Astrocyte (in vitro differentiated cells and primary cell): ENCODE data around the gene NEIL3. TPM values are rescaled to one million over a fixed set of nuclear protein-coding genes. Genes with fewer than 3 reads are reported as not detected.

ENCODE experiments used
- DNase-seq: peaks from one replicate; pipeline ENCODE4 v3.0.0-alpha.2; 2010; ENCODE audit warnings: low read depth
- FAIRE-seq: peaks from 2 replicates; lab custom pipeline; 2011; peaks lifted over from hg19 to GRCh38; lab: Jason Lieb, UNC
- H2AFZ ChIP-seq: 2 replicates; pipeline ENCODE4 v1.6.0; 2012; ENCODE audit warnings: low read depth, low read length, inconsistent platforms
- H3K27ac ChIP-seq: 2 replicates; pipeline ENCODE4 v1.5.1; 2011; ENCODE audit warnings: low read depth, low read length, inconsistent platforms
- H3K27me3 ChIP-seq: 2 replicates; pipeline ENCODE4 v1.6.0; 2011; ENCODE audit warnings: low read length, inconsistent platforms; ENCODE audit not compliant: insufficient read depth
- H3K36me3 ChIP-seq: 2 replicates; pipeline ENCODE4 v1.5.1; 2011; ENCODE audit warnings: low read length, inconsistent platforms; ENCODE audit not compliant: insufficient read depth
- H3K4me1 ChIP-seq: 2 replicates; pipeline ENCODE4 v1.5.1; 2011; ENCODE audit warnings: low read length, inconsistent platforms; ENCODE audit not compliant: insufficient read depth
- H3K4me2 ChIP-seq: 2 replicates; pipeline ENCODE4 v1.6.0; 2012; ENCODE audit warnings: low read length, inconsistent platforms
- H3K4me3 ChIP-seq: 2 replicates; pipeline ENCODE4 v1.5.1; 2011; ENCODE audit warnings: low read depth, mild to moderate bottlenecking, low read length, inconsistent platforms; ENCODE audit not compliant: insufficient read depth
- H3K79me2 ChIP-seq: 2 replicates; pipeline ENCODE4 v1.6.0; 2012; ENCODE audit warnings: mild to moderate bottlenecking, low read length, inconsistent platforms; ENCODE audit not compliant: insufficient read depth
- H3K9ac ChIP-seq: 2 replicates; pipeline ENCODE4 v1.6.0; 2012; ENCODE audit warnings: mild to moderate bottlenecking, low read length, inconsistent platforms
- H3K9me3 ChIP-seq: 2 replicates; pipeline ENCODE4 v1.5.1; 2012; ENCODE audit warnings: low read depth, mild to moderate bottlenecking, low read length, inconsistent platforms; ENCODE audit not compliant: insufficient read depth
- H4K20me1 ChIP-seq: 2 replicates; pipeline ENCODE4 v1.6.0; 2012; ENCODE audit warnings: low read length, inconsistent platforms; ENCODE audit not compliant: insufficient read depth
- H3K27ac Mint-ChIP-seq: one replicate; pipeline ENCODE4 v1.8.0; 2021; ENCODE audit warnings: mild to moderate bottlenecking, mixed read lengths; ENCODE audit not compliant: unreplicated experiment
- H3K27me3 Mint-ChIP-seq: one replicate; pipeline ENCODE4 v1.8.0; 2021; ENCODE audit warnings: low read depth, mixed read lengths; ENCODE audit not compliant: unreplicated experiment
- H3K36me3 Mint-ChIP-seq: one replicate; pipeline ENCODE4 v1.8.0; 2021; ENCODE audit warnings: low read depth, mixed read lengths; ENCODE audit not compliant: unreplicated experiment
- H3K4me1 Mint-ChIP-seq: one replicate; pipeline ENCODE4 v1.8.0; 2021; ENCODE audit warnings: low read depth, mixed read lengths; ENCODE audit not compliant: unreplicated experiment
- H3K4me3 Mint-ChIP-seq: one replicate; pipeline ENCODE4 v1.8.0; 2021; ENCODE audit warnings: mild to moderate bottlenecking, moderate library complexity, mixed read lengths; ENCODE audit not compliant: unreplicated experiment
- H3K9me3 Mint-ChIP-seq: one replicate; pipeline ENCODE4 v1.8.0; 2021; ENCODE audit warnings: mild to moderate bottlenecking, mixed read lengths; ENCODE audit not compliant: unreplicated experiment
- EZH2 ChIP-seq: IDR thresholded peaks from 2 replicates; pipeline ENCODE4 v1.6.1; 2012; ENCODE audit warnings: mild to moderate bottlenecking, low read length, inconsistent platforms; ENCODE audit not compliant: insufficient read depth
- total RNA-seq: library from RNA; stranded (reverse); gene quantifications from 2 replicates; pipeline ENCODE4 v1.2.1, GENCODE V29; 2021
- TF ChIP-seq, protein P1 (sequence below): IDR thresholded peaks from 2 replicates; pipeline ENCODE4 v1.5.1; 2011; ENCODE audit warnings: low read depth, mild to moderate bottlenecking, inconsistent platforms, low read length, moderate library complexity; ENCODE audit not compliant: insufficient read depth

NEIL3 gene
- total RNA-seq, 1 donor from 2014 or later: 0.91 TPM

DNA sequence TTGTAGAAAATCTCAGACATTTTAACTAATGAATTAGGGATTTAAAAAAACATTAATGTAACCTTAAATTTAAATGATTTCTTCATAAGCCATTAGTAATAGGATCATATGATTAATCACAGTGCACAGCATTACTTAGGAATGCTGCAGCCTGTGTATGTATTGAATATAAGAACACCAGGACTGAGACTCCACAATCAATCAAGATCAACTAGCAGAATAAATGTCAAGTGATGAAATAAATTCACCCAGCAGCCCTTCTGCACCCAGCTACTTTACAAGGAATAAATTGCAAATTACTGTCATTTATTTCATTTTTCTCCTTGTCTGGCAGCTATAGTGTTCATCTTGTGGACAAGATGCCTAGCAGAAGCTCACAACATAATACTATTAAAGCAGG, 46.5 kb downstream of the NEIL3 start:
- no peaks in the 10 kb centered on the region for H3K27me3 Mint-ChIP-seq
- H3K4me1 Mint-ChIP-seq: no peaks in the 10 kb centered on the region
- no peak overlapping the region for H3K27ac ChIP-seq
- no peak overlapping the region for H2AFZ ChIP-seq
- no peaks in the 10 kb centered on the region for H3K36me3 ChIP-seq
- no peak overlapping the region for H3K9ac ChIP-seq
- TF ChIP-seq EZH2: no peak
- TF ChIP-seq, protein P1, sequence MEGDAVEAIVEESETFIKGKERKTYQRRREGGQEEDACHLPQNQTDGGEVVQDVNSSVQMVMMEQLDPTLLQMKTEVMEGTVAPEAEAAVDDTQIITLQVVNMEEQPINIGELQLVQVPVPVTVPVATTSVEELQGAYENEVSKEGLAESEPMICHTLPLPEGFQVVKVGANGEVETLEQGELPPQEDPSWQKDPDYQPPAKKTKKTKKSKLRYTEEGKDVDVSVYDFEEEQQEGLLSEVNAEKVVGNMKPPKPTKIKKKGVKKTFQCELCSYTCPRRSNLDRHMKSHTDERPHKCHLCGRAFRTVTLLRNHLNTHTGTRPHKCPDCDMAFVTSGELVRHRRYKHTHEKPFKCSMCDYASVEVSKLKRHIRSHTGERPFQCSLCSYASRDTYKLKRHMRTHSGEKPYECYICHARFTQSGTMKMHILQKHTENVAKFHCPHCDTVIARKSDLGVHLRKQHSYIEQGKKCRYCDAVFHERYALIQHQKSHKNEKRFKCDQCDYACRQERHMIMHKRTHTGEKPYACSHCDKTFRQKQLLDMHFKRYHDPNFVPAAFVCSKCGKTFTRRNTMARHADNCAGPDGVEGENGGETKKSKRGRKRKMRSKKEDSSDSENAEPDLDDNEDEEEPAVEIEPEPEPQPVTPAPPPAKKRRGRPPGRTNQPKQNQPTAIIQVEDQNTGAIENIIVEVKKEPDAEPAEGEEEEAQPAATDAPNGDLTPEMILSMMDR: no peak
- no peaks in the 10 kb centered on the region for H3K79me2 ChIP-seq
- no peaks in the 10 kb centered on the region for H3K9me3 ChIP-seq
- no peak overlapping the region for H3K27ac Mint-ChIP-seq
- H3K9me3 Mint-ChIP-seq: no peaks in the 10 kb centered on the region
- DNase-seq (peak; percentile 40), FAIRE-seq (no peak)
- no peak overlapping the region for H3K4me3 ChIP-seq
- H3K4me3 Mint-ChIP-seq: no peak overlapping the region
- H3K4me1 ChIP-seq: no peaks in the 10 kb centered on the region
- H4K20me1 ChIP-seq: no peaks in the 10 kb centered on the region
- no peaks in the 10 kb centered on the region for H3K36me3 Mint-ChIP-seq
- no peak overlapping the region for H3K4me2 ChIP-seq
- no peaks in the 10 kb centered on the region for H3K27me3 ChIP-seq

DNA sequence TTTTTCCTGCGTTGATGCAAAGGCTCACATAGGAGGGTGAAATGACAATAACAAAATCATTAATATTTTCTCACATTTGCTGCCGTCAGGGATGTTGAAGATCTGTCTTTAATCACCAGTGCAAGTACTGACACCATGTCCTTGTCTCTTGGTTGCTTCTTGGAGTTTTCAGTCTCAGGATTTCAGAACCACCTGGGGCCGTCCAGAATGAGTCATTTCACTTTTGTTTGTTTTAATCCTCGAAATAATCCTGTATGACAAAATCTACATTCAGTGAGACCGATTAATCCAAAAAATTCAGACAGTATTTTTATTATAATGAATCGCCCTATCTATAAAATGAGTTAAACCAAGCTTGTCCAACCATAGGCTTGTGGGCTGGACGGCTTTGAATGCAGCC, 47.2 kb downstream of the NEIL3 start:
- Histone ChIP-seq H3K27ac (no peak overlapping the region), H3K27me3 (no peaks in the 10 kb centered on the region), H3K4me2 (no peak overlapping the region), H3K9me3 (no peaks in the 10 kb centered on the region), H3K79me2 (no peaks in the 10 kb centered on the region), H2AFZ (no peak overlapping the region), H3K4me3 (no peak overlapping the region), H4K20me1 (no peaks in the 10 kb centered on the region), H3K36me3 (no peaks in the 10 kb centered on the region), H3K9ac (no peak overlapping the region), H3K4me1 (no peaks in the 10 kb centered on the region)
- Mint-ChIP-seq H3K4me1 (no peaks in the 10 kb centered on the region), H3K27ac (no peak overlapping the region), H3K4me3 (no peak overlapping the region), H3K27me3 (no peaks in the 10 kb centered on the region), H3K36me3 (no peaks in the 10 kb centered on the region), H3K9me3 (no peaks in the 10 kb centered on the region)
- DNase-seq (no peak), FAIRE-seq (no peak)
- no peak for TF ChIP-seq EZH2
- TF ChIP-seq, protein P1: no peak

DNA sequence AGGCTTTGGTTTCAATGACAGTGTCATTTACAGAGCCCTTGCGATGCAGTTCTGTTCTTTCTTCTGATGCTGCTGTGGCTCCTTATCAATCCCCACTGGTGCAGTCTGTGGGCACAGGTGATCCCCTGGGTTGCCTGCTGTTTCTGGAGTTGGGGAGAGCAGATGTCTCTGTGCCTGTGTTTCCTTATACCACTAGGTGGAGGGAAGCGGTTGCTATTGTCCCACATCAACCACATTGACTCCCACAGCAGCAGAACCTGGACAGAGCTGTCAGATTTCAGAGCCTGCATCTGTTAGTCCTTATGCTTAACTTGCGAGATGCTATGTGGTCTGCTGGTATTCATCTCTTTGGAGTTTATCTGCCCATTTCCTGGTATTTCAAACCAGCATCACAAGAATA, 57.7 kb downstream of the NEIL3 start:
- Histone ChIP-seq H3K9me3 (no peaks in the 10 kb centered on the region), H3K27ac (no peak overlapping the region), H3K4me2 (no peak overlapping the region), H3K79me2 (no peaks in the 10 kb centered on the region), H4K20me1 (no peaks in the 10 kb centered on the region), H3K4me3 (no peak overlapping the region), H3K9ac (no peak overlapping the region), H3K4me1 (peaks cover 11% of the 10 kb centered on the region), H3K27me3 (no peaks in the 10 kb centered on the region), H3K36me3 (no peaks in the 10 kb centered on the region), H2AFZ (no peak overlapping the region)
- no peaks in the 10 kb centered on the region for H3K27me3 Mint-ChIP-seq
- FAIRE-seq (no peak), DNase-seq (peak; percentile 71)
- no peaks in the 10 kb centered on the region for H3K36me3 Mint-ChIP-seq
- H3K4me3 Mint-ChIP-seq: no peak overlapping the region
- H3K9me3 Mint-ChIP-seq: no peaks in the 10 kb centered on the region
- H3K27ac Mint-ChIP-seq: no peak overlapping the region
- TF ChIP-seq EZH2: no peak
- TF ChIP-seq, protein P1: peak; percentile 18
- peaks cover 9% of the 10 kb centered on the region for H3K4me1 Mint-ChIP-seq
